GM19099 (cell line): Measurements from ENCODE around the gene ORM1.

Source experiments
- POLR2A ChIP-seq: IDR thresholded peaks from 3 replicates; pipeline ENCODE4 v1.6.1; 2011; ENCODE audit warnings: low read depth; ENCODE audit not compliant: insufficient read length; ENCODE audit errors: extremely low read depth

ORM1 gene

GRCh38 chr9:114283551-114284111, 39.3 kb upstream of the ORM1 start:
- TF ChIP-seq POLR2A, result no peak

GRCh38 chr9:114284316-114285060, 38.4 kb upstream of the ORM1 start:
- TF ChIP-seq POLR2A, result no peak

- no peak for TF ChIP-seq POLR2A
Observed at GRCh38 chr9:114285166-114285867, 37.6 kb upstream of the ORM1 start.

DNA sequence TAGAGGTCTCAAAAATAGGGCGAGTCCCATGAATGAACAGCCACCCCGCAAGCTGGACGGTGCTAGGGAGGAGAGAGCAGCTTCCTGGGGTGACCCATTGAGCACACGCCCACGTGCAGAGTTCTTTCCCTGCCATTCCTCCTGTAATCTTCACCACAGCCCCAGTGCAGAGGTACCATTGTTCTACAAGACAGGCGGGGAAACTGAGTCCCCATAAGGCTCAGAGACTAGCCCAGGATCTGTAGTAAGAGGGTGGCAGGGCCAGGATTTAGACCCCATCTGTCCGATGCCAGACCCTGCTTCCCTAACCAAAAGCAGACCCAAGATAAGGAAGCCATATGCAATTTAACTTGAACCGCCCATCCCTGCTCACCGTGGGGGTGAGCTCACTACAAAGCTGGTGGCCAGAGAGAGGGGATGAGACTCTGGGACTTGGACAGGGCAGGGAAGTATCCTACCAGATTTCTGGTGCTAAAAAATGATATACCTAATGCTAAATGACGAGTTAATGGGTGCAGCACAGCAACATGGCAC, 36.7 kb upstream of the ORM1 start:
- no peak for TF ChIP-seq POLR2A

- TF ChIP-seq POLR2A, result no peak
Observed at GRCh38 chr9:114287001-114287762, 35.7 kb upstream of the ORM1 start.

DNA sequence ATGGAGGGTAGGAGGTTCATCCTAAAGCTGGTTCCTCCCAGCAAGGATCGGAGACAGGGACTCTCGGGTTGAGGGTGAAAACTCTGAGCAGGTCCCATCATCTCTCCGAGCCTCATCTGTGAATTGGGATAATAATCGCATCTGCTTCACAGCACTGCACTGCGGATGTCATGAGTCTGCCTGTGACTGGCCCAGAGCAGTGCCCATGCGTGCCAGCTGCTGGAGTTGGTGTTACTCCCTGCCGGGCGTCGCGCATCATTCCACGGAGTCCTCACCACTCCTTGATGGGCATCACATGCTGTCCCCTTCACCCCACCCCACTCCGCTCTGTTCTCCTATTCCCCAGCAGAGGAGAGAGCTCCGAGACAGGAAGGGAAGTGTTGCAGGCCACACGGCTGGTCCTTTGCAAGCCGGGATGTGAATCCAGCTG, 35.1 kb upstream of the ORM1 start:
- TF ChIP-seq POLR2A, result no peak

DNA sequence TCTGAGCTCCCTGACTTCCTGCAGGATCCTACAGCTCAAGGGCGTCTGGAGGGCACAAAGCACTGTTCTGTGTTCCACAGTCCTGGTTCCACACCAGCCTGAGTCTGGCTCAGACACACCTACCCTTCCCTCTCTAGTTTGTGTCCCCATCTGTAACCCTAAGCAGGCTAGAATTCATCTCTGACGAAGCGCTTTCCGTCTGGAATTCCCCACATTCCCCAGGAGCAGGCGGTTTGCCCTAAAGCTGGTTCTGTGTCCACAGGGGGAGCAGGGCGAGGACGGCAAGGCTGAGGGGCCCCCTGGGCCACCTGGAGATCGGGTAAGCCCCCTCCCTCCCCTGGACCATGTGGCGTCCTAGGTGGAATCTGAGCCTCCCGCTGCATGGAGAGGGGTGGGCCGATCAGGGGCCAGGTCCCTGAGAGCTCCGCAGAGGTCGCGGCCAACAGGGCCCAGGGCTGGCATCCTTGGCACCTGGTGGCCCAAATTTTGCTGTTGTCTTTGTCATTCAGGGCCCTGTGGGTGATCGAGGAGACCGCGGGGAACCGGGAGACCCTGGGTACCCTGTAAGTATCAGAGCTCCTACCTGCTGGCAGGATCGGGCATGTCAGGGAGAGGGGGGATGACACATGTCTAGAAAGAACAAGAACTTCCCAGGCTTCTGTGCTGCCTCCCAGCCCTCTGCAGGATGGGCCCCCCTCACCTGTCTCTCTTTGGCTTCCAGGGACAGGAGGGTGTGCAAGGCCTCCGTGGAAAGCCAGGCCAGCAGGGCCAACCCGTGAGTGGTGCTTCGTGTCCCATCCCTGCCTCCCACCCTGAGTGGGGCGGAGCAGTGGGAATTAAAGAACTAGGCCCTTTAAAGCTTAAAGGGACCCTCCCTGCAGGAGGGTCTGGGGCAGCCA, 34.5 kb upstream of the ORM1 start:
- TF ChIP-seq POLR2A, result no peak

DNA sequence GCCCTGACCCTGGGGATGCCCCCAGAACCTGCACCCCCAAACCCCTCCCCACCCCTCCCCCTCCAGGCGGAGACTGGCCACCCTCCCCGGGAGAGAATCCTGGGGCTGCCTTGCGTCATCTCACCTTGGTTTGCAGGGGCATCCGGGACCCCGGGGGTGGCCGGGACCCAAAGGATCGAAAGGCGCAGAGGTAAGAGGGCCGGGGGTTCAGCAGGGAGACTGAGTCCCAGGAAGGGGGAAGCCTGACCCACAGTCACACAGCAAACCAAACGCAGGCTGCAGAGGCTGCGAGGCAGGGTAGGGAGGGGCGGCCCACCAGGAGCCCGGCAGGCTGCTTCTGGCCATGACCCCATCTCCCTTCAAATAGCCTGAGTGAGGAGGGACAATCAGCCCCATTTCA, 33.8 kb upstream of the ORM1 start:
- no peak for TF ChIP-seq POLR2A

- TF ChIP-seq POLR2A, result no peak
Observed at GRCh38 chr9:114289571-114290481, 33.1 kb upstream of the ORM1 start.

GRCh38 chr9:114290561-114290986, 32.3 kb upstream of the ORM1 start:
- no peak for TF ChIP-seq POLR2A

DNA sequence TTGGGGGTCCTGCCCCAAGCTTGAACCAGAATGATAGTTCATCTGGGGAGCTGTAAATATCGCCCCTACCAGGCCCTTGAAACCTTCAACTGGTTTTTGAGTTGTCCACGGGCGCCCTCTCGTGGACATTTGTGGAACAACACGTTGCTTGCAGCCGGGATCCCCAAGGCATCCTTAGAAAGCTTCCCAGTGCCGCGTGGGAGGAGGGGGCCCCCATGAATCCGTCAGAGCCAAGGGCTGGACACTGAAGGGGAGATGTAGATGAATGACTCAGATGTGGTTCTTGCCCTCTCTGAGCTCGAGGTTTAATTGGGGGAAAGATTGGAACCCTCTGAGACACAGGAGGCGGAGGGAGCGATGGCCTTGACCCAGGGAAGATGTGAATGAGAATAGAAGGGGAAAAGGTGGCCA, 31.8 kb upstream of the ORM1 start:
- TF ChIP-seq POLR2A, result no peak

DNA sequence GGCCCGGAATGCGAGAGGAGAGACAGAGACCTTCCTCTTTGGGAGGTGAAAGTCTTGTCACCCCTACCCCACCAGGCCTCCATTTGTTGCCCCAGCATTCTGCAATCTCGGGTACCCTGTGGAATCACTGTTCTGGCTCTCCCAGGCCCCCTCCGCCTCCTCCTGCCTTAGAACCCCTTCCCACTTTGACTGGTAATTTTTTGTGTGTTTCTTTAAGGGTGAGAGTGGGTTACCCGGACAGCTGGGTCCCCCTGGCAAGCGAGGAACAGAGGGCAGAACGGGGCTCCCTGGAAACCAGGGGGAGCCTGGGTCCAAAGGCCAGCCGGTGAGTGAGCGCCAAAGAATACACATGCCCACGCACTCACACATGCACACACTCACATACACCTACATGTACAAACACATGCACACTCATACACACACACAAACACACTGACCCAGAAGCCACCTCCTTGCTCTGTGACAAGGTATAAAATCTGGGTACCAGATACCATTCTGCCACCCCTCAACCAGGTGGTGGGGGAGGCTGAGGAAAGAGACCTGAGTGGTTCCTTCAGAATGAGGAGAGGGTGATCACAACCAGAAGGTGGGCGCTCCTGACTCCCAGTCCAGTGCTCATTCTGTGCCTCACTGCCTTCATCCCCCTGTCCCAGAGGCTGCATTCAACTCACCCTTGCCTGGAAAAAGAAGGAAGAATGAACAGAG, 30.9 kb upstream of the ORM1 start:
- no peak for TF ChIP-seq POLR2A
